Measurements from ENCODE around the gene ZNF700. TPM values are rescaled to one million over a fixed set of nuclear protein-coding genes. Genes with fewer than 3 reads are reported as not detected.
"Not testable (repeated sequence)": the region's sequence is repeated elsewhere in the genome, so short reads cannot be mapped to it uniquely, and the experiment has no call there.

Gene ZNF700
- polyA plus RNA-seq (ENCODE audit: insufficient read length in 4 of 4) = 10 to 100 TPM in 3 of 4 donors, 1 to 10 TPM in 1; 9.6 to 23.3 (median 18.8) TPM

DNA sequence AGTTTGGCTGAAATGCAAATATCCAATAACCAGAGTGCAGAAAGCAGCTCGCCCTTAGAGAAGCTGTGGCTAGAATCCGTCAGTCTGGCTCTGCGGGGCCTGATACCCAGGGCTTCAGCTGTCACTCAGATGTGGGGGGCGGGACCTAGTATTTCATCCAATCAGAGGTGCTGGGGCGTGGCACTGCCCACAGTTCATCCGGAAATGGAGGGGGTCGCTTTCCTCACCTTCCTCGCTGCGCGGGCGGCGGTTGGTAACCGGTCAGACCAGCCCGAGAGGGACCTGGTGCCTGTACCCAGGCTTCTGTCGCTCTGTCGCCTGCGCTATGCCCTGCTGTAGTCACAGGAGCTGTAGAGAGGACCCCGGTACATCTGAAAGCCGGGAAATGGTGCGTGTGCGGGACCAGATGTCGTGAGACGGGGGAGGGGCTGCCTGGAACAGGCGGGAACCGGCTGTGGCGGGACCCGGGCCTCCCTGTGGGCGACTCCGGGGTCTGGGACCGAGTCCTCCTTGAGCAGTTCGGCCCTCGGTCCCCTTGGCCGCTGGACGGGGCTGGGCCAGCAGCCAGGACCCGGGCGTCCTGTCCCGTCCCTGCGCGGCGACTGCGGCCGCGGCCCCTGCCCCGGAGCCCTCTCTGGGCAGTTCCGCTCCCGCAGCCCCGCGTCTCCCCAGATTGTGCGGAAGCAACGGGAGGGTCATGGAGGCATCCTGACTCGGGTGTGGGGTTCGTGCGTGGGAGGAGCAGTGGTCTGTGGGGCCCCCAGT, at the start of gene ZNF700:
Gene ZNF700 (plus strand): TSS at position 222 of the 765 bp plus-strand sequence. CDS start 104 bp downstream, at position 326.
- peak; percentile 85 to 90 (median 89) for DNase-seq (ENCODE audit: low read depth in 4 of 4, low spot score in 3 of 4)

DNA sequence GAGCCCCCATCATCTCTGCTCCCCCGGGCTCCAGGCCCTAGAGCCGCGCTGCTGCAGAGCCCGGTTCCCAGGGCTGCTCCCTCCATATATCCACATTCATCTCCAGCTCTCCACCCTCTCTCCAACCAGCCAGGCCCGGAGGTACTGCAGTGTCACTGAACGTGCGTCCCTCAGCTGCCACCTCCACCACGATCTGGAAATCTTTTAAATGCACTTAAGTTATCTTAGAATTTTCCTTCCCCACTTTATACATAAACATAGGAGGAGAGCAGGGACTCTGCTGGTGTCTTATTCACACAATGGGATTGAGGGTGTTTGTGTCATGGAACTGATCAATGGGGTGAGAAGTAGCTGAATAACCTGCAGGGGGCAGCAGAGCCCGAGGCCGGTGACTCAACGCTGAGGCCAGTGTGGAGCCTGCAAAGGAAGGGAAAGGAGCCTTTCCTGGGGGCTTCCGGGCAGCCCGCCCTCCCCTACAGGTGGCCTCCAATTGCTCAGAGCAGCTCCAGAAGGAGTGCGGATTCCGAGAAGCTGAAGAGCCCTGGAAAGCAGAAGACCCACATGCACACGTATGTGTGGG, 45.1 kb upstream of the ZNF700 start:
- DNase-seq (ENCODE audit: low read depth in 4 of 4, low spot score in 3 of 4) = not testable (repeated sequence)

DNA sequence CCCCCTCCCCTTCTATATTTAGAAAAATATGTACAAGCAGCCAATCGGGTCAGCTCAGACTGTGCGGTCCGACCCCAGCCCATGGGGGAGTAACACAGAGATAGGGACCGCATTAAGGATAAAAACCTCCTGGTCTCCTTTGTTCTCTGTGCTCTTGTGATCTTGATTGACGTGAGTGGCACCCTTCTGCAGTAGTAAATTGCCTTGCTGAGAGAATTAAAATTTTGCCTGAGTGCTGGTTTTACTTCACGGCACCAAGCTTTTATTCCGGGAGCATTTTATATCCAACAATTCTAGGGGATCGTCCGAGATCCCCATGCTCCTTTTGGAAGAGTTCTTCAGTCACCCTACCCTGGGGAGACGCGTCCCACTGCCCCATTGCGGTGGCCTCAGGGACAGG, 44.3 kb upstream of the ZNF700 start:
- no peak for DNase-seq (ENCODE audit: low read depth in 4 of 4, low spot score in 3 of 4)

DNA sequence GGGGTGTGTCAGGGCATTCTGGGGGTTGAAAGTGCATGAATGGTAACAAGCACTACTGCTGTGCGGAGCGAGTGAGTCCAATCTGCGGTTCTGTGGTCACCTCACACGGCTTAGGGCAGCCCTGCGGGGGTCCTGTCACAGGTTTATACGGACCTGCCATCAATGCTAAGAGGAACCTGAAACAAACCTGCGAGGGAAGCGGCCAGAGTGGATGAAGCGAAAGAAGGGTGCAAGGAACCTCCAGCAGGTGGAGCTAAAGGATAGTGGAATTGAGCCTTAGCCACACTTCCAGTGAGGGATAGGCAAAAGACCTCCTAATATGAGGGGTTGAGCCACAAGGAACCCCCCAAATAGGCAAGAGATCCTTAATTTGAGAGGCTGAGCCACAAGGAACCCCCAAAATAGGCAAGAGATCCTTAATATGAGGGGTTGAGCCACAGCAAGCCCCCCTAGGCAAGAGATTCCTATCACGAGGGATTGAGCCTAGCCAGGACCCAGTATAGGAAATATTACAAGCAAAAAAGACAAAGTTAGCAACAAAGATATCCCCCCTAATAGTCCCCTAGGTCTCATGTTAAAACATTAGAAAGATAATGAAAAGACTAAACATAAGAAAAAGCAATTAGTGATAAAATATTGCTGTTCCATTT, 43.6 kb upstream of the ZNF700 start:
- DNase-seq (ENCODE audit: low read depth in 4 of 4, low spot score in 3 of 4) = peak; percentile 37 to 48 (median 42)

DNA sequence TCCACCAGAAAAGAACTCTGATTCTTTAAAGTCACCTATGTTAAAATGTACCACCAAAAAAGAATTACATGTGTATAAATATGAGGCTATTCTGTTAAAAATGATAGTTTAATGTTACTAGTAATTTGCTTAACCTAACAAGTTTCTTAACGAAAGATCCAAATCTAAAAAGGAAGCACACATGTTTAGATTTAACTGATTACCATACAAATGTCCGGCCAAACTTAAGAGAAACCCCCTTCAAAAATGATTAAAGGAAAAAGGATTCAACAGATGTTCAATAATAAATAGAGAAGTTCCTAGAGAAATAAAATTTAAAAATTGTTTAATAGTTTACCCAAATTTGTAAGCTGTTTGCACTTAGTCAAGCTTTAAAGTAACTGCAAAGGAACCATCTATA, 42.3 kb upstream of the ZNF700 start:
- no peak for DNase-seq (ENCODE audit: low read depth in 4 of 4, low spot score in 3 of 4)

DNA sequence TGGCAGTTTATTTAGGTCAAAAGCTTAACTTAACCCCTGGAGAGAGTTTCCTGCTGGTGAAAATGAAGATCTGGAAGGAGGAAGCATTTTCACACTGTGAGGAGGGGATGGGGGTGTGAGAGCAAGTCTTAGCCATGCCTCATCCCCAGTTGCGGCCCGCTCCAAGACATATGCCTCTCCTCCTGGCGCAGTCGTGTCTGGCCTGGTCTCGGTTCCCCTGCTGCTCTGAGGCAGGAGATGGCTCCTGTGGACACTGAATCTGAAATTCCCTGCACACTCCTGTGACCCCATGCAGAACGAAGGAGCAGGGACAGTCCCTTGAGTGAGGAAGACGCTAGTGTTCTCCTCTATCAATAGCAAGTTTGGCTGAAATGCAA, 37.7 kb upstream of the ZNF700 start:
- DNase-seq (ENCODE audit: low read depth in 4 of 4, low spot score in 3 of 4) = peak in 1 of 4 donors; percentile 1

DNA sequence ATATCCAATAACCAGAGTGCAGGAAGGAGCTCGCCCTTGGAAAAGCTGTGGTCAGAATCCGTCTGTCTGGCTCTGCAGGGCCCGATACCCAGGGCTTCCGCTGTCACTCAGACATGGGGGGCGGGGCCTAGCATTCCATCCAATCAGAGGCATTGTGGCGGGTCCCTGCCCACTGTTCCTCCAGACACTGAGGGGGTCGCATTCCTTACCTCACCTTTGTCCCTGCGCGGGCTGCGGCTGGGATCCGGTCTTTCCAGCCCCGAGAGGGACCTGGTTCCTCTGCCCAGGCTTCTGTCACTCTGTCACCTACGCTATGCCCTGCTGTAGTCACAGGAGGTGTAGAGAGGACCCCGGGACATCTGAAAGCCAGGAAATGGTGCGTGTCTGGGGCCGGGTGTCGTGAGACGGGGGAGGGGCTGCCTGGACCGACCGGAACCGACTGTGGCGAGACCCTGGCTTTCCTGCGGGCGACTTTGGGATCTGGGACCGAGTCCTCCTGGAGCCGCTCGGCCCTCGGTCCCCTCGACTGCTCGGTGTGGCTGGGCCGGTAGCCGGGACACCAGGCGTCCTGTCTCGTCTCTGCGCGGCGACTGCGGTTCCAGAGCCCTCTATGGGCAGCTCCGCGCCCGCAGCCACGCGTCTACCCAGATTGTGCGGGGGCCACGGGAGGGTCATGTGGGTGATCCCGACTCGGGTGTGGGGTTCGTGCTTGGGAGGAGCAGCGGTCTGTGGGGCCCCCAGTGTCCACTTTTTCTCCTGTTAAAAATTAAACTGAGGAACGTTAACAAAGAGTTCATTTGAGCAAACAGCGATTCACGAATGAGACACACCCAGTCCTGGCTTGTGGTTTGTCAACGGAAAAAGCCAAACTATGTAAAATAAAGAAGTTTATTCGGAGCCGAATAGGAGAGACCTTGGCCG, 37.0 kb upstream of the ZNF700 start, which contains the start of gene ZNF69:
Gene ZNF69 (plus strand): TSS at position 172 of the 921 bp plus-strand sequence. CDS start 142 bp downstream, at position 314.
- DNase-seq (ENCODE audit: low read depth in 4 of 4, low spot score in 3 of 4) = peak; percentile 79 to 84 (median 80)

DNA sequence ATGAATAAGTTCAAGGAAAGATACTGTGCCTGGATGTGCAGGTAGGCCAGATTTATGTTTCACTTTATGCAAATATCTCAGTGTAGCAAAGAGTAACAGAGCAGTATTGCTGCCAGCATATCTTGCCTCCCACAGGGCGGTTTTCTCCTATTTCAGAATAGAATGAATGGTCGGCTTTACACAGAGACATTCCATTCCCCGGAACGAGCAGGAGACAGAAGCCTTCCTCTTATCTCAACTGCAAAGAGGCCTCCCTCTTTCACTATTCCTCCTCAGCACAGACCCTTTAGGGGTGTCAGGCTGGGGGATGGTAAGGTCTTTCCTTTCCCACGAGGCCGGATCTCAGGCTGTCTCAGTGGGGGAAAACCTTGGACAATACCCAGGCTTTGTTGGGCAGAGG, 35.0 kb upstream of the ZNF700 start:
- DNase-seq (ENCODE audit: low read depth in 4 of 4, low spot score in 3 of 4) = not testable (repeated sequence)

DNA sequence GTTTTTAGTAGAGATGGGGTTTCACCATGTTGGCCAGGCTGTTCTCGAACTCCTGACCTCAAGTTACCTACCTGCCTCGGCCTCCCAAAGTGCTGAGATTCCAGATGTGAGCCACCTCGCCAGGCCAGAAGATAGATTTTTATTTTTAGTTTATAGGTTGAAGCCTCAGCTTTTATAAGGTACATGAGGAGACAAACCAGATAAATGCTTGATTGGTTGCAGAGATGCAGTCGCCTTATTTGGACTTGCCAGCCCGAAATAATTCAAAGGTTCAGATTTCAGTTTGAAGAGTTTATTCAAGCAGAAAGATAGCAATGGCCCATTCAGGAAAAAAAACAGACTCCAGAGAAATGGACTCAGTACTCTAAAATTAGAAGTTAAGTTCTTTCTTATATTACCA, 34.3 kb upstream of the ZNF700 start:
- no peak for DNase-seq (ENCODE audit: low read depth in 4 of 4, low spot score in 3 of 4)

DNA sequence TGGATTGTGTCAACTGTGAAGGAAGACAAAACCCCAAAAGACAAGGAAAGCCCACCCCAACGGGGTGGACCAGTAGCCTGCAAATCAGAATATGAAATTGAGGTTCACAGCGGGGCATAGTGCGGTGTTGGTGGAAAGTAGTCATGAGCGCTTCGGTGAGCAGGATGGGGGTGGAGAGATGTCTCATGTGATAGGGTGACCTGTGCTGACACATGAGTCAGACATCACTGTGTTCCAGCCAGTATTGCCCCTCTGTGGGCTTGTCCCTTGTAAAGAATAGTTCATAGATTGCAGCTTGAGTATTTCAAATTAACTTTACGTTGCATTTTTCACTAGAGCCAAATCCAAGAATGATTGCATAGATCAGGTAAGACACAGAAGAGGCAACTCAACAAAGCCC, 30.1 kb upstream of the ZNF700 start:
- DNase-seq (ENCODE audit: low read depth in 4 of 4, low spot score in 3 of 4) = no peak

DNA sequence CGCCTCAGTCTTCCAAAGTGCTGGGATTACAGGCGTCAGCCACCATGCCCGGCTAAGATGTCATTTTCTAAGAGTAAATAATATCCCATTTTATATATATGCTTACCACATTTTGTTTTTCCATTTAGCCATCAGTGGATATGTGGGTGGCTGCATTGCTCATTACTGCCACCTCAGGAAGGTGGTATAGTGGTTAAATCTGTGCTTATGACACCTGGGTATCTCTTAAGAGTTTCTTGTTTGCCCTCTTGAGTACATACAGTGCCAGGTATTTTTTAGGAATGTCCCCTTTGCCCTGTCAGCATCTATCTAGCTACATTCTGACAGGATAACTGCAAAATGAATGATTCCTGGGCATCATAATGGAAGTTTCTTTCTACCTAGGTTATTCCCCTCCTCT, 22.7 kb upstream of the ZNF700 start:
- no peak for DNase-seq (ENCODE audit: low read depth in 4 of 4, low spot score in 3 of 4)

DNA sequence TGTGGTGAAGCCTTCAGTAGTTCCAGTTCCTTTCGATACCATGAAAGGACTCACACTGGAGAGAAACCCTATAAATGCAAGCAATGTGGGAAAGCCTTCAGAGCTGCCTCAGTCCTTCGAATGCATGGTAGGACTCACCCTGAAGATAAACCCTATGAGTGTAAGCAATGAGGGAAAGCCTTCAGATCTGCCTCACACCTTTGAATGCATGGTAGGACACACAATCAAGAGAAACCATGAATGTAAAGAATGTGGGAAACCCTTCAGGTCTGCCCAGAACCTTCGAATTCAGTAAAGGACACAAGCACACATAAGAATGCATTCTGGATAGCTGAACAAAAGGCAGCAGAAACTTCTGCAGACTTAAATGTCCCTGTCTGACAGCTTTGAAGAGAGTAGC, 19.0 kb upstream of the ZNF700 start:
- no peak for DNase-seq (ENCODE audit: low read depth in 4 of 4, low spot score in 3 of 4)

DNA sequence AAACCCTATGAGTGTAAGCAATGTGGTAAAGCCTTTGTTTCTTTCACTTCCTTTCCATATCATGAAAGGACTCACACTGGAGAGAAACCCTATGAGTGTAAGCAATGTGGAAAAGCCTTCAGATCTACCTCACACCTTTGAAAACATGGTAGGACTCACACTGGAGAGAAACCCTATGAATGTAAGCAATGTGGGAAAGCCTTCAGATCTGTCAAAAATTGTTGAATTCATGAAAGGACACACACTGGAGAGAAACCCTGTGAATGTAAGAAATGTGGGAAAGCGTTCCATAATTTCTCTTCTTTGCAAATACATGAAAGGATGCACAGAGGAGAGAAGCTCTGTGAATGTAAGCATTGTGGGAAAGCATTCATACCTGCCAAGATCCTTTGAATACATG, 13.0 kb upstream of the ZNF700 start:
- not testable (repeated sequence) for DNase-seq (ENCODE audit: low read depth in 4 of 4, low spot score in 3 of 4)

DNA sequence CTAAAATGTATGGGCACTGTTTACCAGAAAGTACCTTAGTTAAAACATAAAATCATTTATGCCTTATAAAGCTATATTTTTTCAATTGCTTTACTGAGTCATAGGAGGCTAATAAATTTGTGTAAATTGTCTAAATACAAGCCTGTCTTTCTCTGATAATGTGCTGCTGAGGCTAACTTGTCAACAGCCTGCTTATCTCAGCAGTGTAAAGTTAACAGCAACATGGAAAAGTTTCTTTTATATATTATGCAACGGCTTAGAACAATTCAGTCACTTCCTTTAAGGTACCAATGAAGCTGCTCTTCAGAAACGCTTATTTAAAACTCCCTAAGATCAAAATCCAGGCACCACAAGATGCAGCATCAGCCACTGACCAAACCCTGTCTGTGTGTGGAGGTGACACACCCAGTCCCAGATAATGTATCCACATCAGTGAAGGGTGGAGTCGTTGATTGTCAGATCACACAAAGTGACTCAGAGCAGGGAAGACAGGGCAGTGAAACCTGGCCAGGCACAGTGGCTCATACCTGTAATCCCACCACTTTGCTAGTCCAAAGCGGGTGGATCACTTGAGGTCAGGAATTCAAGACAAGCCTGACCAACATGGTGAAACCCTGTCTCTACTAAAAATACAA, 10.4 kb upstream of the ZNF700 start:
- DNase-seq (ENCODE audit: low read depth in 4 of 4, low spot score in 3 of 4) = not testable (repeated sequence)

DNA sequence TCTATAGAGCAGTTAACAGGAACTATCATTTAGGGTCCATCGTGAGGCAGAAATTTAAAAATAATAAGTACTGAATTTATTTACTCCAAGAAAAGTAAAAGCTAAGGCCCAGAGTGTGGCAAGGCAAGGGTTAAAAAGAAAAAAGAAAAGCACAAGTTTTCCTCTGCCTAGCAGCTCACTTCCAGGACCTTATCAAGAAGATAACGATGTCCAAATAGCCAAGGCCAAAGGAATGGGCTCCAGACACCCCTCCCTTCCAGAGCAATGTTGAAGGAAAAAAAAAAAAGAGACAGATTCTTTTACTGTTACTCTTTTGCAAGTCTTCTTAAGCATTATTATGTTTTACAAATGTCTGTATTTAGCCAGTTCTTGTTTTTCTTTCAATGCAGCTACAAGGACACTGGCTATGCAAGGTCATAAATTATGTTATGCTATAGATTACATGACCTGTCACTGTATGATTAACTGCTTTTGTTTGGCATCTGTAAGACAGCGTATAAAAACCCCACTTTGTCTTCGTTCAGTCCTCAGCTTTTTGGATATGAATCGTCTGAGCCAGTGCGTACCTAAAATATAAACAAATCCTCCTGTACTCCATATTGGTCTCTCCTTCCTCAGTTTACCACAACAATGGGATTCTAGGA, 2.9 kb upstream of the ZNF700 start:
- DNase-seq (ENCODE audit: low read depth in 4 of 4, low spot score in 3 of 4) = no peak

DNA sequence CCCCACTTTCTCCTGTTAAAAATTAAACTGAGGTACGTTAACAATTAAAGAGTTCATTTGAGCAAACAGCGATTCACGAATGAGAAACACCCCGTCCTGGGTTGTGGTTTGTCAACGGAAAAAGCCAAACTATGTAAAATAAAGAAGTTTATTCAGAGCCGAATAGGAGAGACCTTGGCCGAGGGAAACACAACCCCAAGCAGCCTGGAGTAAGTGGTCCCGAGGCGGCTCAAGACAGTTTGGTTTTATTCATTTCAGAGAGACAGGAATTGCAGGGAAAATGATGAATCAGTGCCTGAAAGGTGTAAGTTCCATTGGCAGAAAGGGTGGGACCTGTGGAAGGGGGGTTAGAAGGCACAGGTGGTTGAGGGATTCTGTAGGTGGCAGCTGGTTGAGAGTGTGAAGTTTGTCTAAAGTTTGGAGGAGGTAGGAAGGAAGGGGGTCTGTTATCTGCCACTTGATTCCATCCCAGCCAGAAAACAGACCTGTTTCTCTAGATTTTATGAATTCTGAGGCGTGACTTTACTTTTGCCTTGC, 812 bp downstream of the ZNF700 start:
- DNase-seq (ENCODE audit: low read depth in 4 of 4, low spot score in 3 of 4) = not testable (repeated sequence)

DNA sequence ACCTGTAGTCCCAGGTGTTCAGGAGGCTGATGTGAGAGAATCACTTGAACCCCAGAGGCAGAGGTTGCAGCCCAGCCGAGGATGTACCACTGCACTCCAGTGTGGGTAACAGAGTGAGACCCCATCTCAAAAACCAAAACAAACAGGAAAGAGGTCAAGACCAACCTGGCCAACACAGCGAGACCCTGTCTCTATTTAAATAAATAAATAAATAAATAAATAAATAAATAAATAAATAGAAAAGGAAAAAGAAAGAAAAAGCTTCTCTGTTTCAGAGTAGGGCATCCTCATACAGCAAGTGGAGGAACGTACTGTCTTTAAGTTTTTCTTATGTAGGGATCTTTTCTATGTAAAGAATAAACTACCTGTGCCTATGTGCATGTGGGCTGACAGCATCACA, 2.3 kb downstream of the ZNF700 start:
- DNase-seq (ENCODE audit: low read depth in 4 of 4, low spot score in 3 of 4) = no peak

DNA sequence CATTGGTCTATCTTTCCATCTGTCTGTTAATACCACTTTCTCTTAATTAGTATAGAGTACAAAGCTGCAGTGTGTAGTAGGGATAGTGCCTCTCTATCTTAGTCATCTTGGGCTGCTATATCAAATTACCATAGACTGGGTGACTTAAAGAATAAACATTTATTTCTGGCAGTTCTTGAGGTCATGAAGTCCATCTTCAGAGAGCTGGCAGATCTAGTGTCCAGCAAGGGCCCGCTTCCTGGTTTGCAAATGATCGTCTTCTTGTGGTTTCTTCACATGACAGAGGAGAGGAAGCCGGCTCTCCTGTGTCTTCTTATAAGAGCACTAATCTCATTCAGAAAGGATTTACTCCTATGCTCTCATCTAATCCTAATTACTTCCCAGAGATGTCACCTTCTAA, 6.1 kb downstream of the ZNF700 start:
- no peak for DNase-seq (ENCODE audit: low read depth in 4 of 4, low spot score in 3 of 4)

DNA sequence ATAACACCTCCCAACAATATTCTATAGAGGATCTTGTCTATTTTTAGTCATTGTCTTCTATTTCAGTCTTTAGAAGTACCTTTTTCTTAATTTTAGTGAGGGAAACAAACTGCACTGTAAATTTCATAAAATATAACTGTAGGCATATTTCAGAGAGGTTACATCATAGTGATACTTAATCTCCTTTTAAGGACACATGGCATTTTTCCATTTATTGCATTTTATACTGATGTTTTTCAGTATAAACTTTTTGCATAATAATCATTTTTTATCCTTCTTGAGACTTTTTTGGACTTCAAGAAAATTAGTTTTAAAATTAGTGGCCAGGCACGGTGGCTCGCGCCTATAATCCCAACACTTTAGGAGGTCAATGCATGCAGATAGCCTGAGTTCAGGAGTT, 6.6 kb downstream of the ZNF700 start:
- DNase-seq (ENCODE audit: low read depth in 4 of 4, low spot score in 3 of 4) = no peak

Data from left renal pelvis (tissue), 4 donors.